Measurements from ENCODE around the gene CCDC102A.

DNA sequence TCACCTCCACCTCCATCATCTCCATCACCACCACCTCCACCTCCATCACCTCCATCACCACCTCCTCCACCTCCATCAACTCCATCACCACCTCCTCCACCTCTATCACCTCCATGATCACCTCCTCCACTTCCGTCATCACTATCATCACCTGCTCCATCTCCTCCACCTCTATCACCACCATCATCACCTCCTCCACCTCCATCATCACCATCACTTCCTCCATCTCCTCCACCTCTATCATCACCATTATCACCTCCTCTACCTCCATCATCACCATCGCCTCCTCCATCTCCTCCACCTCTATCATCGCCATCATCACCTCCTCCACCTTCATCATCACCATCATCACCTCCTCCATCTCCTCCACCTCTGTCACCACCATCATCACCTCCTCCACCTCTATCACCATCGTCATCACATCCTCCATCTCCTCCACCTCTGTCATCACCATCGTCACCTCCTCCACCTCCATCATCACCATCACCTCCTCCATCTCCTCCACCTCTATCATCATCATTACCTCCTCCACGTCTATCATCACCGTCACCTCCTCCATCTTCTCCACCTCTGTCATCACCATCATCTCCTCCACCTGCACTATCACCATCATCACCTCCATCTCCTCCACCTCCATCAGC is 33.1 kb upstream of the CCDC102A start:
- no peak for TF ChIP-seq CTCF (conservative IDR thresholded peaks at IDR 0.05)
- TF ChIP-seq ZFX (IDR thresholded peaks at IDR 0.05), result no peak

All from C4-2B (cell line).